Neural cell (in vitro differentiated cells): ENCODE measurements around the gene PTPRD. TPM values are rescaled to one million over a fixed set of nuclear protein-coding genes. Genes with fewer than 3 reads are reported as not detected.

Source experiments
- H2AFZ ChIP-seq: fragments of 200-600, 300-800 bp; sonication (generic), shearing (Covaris generic); 2 replicates; pipeline ENCODE4 v1.6.0; 2014; ENCODE audit warnings: low read depth, mild to moderate bottlenecking, antibody characterized with exemption, low read length, moderate library complexity
- H3F3A ChIP-seq: fragments of 200-600 bp; shearing (Covaris generic); 2 replicates; pipeline ENCODE4 v1.6.1; 2016; ENCODE audit warnings: mild to moderate bottlenecking, moderate library complexity, mixed read lengths, antibody characterized with exemption, low read length; ENCODE audit not compliant: insufficient read depth, poor library complexity, severe bottlenecking
- H3K27ac ChIP-seq: fragments of 200-600, 300-800 bp; sonication (generic), shearing (Covaris generic); 2 replicates; pipeline ENCODE4 v1.5.1; 2014; ENCODE audit warnings: mild to moderate bottlenecking, low read length, moderate library complexity
- H3K27me3 ChIP-seq: fragments of 300-800, 200-600 bp; sonication (generic), shearing (Covaris generic); 2 replicates; pipeline ENCODE4 v1.6.0; 2014; ENCODE audit warnings: mild to moderate bottlenecking, low read depth, low read length, moderate library complexity; ENCODE audit not compliant: insufficient read depth
- H3K36me3 ChIP-seq: fragments of 300-800, 200-600 bp; sonication (generic), shearing (Covaris generic); 2 replicates; pipeline ENCODE4 v1.5.1; 2014; ENCODE audit warnings: mild to moderate bottlenecking, antibody characterized with exemption, low read length, moderate library complexity; ENCODE audit not compliant: insufficient read depth
- H3K4me2 ChIP-seq: fragments of 300-800, 200-600 bp; sonication (generic), shearing (Covaris generic); 2 replicates; pipeline ENCODE4 v1.6.0; 2014; ENCODE audit warnings: mild to moderate bottlenecking, low read length
- H3K4me3 ChIP-seq: fragments of 300-800, 200-600 bp; sonication (generic), shearing (Covaris generic); 2 replicates; pipeline ENCODE4 v1.5.1; 2014; ENCODE audit warnings: mild to moderate bottlenecking, low read length, moderate library complexity
- H3K79me2 ChIP-seq: fragments of 200-600 bp; shearing (Covaris generic); replicated peaks from 2 replicates; pipeline ENCODE4 v1.6.0; 2014; ENCODE audit warnings: mild to moderate bottlenecking, low read length, moderate library complexity; ENCODE audit not compliant: insufficient read depth
- H3K9ac ChIP-seq: fragments of 300-800, 200-600 bp; sonication (generic), shearing (Covaris generic); 2 replicates; pipeline ENCODE4 v1.6.1; 2016; ENCODE audit warnings: mild to moderate bottlenecking, low read length, mixed read lengths
- H3K9me2 ChIP-seq: fragments of 200-600 bp; shearing (Covaris generic); 2 replicates; pipeline ENCODE4 v1.6.1; 2016; ENCODE audit warnings: mild to moderate bottlenecking, low read length, mixed read lengths; ENCODE audit not compliant: insufficient read depth
- H3K9me3 ChIP-seq: fragments of 200-600, 300-800 bp; sonication (generic), shearing (Covaris generic); 2 replicates; pipeline ENCODE4 v1.6.1; 2016; ENCODE audit warnings: mild to moderate bottlenecking, mixed run types, low read length, moderate library complexity, mixed read lengths
- H4K20me1 ChIP-seq: fragments of 200-600 bp; shearing (Covaris generic); 2 replicates; pipeline ENCODE4 v1.6.1; 2016; ENCODE audit warnings: mild to moderate bottlenecking, mixed run types; ENCODE audit not compliant: insufficient read depth
- EP300 ChIP-seq: fragments of 450-650 bp; conservative IDR thresholded peaks from 2 replicates; pipeline ENCODE4 v1.6.1; 2014; ENCODE audit warnings: antibody characterized with exemption, mild to moderate bottlenecking, moderate library complexity; ENCODE audit not compliant: poor library complexity, severe bottlenecking
- EZH2 ChIP-seq: fragments of 200-600, 300-800 bp; shearing (Covaris generic), sonication (generic); IDR thresholded peaks from 2 replicates; pipeline ENCODE4 v1.6.1; 2014; ENCODE audit warnings: antibody characterized with exemption, low read length, borderline replicate concordance, mild to moderate bottlenecking; ENCODE audit not compliant: insufficient read depth, poor library complexity, severe bottlenecking
- MXI1 ChIP-seq: fragments of 450-650 bp; conservative IDR thresholded peaks from 2 replicates; pipeline ENCODE4 v1.6.1; 2014; ENCODE audit warnings: antibody characterized with exemption, mild to moderate bottlenecking; ENCODE audit not compliant: poor library complexity, severe bottlenecking
- POLR2AphosphoS5 ChIP-seq: IDR thresholded peaks from 2 replicates; pipeline ENCODE4 v1.6.1; 2012
- RAD21 ChIP-seq: fragments of 450-650 bp; conservative IDR thresholded peaks from 2 replicates; pipeline ENCODE4 v1.6.1; 2014; ENCODE audit warnings: antibody characterized with exemption, mild to moderate bottlenecking, moderate library complexity
- SMC3 ChIP-seq: fragments of 450-650 bp; conservative IDR thresholded peaks from 2 replicates; pipeline ENCODE4 v1.6.1; 2014; ENCODE audit warnings: antibody characterized with exemption, mild to moderate bottlenecking, moderate library complexity; ENCODE audit not compliant: poor library complexity
- TAF1 ChIP-seq: IDR thresholded peaks from 2 replicates; pipeline ENCODE4 v1.6.1; 2012; ENCODE audit warnings: low read depth
- polyA plus RNA-seq: library from polyadenylated mRNA; depleted of rRNA; stranded (reverse); fragments of >200 nt; gene quantifications from 2 replicates; pipeline ENCODE4 v1.2.3, GENCODE V29; 2014
- TF ChIP-seq, protein P1 (sequence below): fragments of 450-650 bp; IDR thresholded peaks from 2 replicates; pipeline ENCODE4 v1.5.1; 2014; ENCODE audit warnings: antibody characterized with exemption, mild to moderate bottlenecking, moderate library complexity; ENCODE audit not compliant: poor library complexity, severe bottlenecking
- TF ChIP-seq, protein P2 (sequence below): IDR thresholded peaks from 2 replicates; pipeline ENCODE4 v1.6.1; 2012; ENCODE audit warnings: borderline replicate concordance

Gene PTPRD
- polyA plus RNA-seq, 1 donor from 2014 or later: 143 TPM

DNA sequence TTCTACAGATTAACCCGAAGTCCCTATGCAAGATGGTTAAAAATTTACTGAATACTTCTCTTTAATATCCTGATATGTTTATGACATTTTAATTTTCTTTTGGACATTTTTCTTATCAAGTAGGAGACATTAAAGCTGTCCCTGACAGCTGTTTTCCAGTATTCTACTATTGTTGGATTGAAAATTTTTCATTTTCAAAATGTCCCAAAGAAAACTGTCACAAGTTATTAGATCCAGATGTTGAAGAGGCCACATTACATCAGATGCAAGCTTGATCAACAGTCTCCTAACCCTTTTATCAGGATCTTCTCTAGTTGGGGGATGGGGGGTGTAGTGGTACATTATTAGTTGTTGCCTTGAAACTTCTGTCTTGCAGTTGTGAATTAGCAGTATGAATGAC is 1410.5 kb downstream of the PTPRD start:
- H3K27me3 ChIP-seq: no peaks in the 10 kb centered on the region
- H3K4me2 ChIP-seq: no peak overlapping the region
- no peak overlapping the region for H3K27ac ChIP-seq
- H3K36me3 ChIP-seq: no peaks in the 10 kb centered on the region
- H3K9ac ChIP-seq: no peak overlapping the region
- H3K4me3 ChIP-seq: no peak overlapping the region
- H3K9me3 ChIP-seq: no peaks in the 10 kb centered on the region
- TF ChIP-seq MXI1: no peak
- TF ChIP-seq POLR2AphosphoS5: no peak
- TF ChIP-seq, protein P1, sequence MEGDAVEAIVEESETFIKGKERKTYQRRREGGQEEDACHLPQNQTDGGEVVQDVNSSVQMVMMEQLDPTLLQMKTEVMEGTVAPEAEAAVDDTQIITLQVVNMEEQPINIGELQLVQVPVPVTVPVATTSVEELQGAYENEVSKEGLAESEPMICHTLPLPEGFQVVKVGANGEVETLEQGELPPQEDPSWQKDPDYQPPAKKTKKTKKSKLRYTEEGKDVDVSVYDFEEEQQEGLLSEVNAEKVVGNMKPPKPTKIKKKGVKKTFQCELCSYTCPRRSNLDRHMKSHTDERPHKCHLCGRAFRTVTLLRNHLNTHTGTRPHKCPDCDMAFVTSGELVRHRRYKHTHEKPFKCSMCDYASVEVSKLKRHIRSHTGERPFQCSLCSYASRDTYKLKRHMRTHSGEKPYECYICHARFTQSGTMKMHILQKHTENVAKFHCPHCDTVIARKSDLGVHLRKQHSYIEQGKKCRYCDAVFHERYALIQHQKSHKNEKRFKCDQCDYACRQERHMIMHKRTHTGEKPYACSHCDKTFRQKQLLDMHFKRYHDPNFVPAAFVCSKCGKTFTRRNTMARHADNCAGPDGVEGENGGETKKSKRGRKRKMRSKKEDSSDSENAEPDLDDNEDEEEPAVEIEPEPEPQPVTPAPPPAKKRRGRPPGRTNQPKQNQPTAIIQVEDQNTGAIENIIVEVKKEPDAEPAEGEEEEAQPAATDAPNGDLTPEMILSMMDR: no peak
- TF ChIP-seq, protein P2, sequence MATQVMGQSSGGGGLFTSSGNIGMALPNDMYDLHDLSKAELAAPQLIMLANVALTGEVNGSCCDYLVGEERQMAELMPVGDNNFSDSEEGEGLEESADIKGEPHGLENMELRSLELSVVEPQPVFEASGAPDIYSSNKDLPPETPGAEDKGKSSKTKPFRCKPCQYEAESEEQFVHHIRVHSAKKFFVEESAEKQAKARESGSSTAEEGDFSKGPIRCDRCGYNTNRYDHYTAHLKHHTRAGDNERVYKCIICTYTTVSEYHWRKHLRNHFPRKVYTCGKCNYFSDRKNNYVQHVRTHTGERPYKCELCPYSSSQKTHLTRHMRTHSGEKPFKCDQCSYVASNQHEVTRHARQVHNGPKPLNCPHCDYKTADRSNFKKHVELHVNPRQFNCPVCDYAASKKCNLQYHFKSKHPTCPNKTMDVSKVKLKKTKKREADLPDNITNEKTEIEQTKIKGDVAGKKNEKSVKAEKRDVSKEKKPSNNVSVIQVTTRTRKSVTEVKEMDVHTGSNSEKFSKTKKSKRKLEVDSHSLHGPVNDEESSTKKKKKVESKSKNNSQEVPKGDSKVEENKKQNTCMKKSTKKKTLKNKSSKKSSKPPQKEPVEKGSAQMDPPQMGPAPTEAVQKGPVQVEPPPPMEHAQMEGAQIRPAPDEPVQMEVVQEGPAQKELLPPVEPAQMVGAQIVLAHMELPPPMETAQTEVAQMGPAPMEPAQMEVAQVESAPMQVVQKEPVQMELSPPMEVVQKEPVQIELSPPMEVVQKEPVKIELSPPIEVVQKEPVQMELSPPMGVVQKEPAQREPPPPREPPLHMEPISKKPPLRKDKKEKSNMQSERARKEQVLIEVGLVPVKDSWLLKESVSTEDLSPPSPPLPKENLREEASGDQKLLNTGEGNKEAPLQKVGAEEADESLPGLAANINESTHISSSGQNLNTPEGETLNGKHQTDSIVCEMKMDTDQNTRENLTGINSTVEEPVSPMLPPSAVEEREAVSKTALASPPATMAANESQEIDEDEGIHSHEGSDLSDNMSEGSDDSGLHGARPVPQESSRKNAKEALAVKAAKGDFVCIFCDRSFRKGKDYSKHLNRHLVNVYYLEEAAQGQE: no peak
- no peak for TF ChIP-seq TAF1
- no peak for TF ChIP-seq SMC3
- TF ChIP-seq RAD21: no peak
- no peak for TF ChIP-seq EP300
- no peak for TF ChIP-seq EZH2
- no peaks in the 10 kb centered on the region for H3F3A ChIP-seq
- H4K20me1 ChIP-seq: no peaks in the 10 kb centered on the region
- no peaks in the 10 kb centered on the region for H3K9me2 ChIP-seq
- H3K79me2 ChIP-seq: no peaks in the 10 kb centered on the region
- H2AFZ ChIP-seq: no peak overlapping the region

GRCh38 chr9:9186086-9186485 is 1426.7 kb downstream of the PTPRD start:
- Histone ChIP-seq H3K79me2 (no peaks in the 10 kb centered on the region), H3K9me2 (no peaks in the 10 kb centered on the region), H3K9ac (no peak overlapping the region), H3K4me3 (no peak overlapping the region), H3K27me3 (no peaks in the 10 kb centered on the region), H4K20me1 (no peaks in the 10 kb centered on the region), H3K4me2 (no peak overlapping the region), H3K36me3 (no peaks in the 10 kb centered on the region), H3F3A (no peaks in the 10 kb centered on the region), H3K9me3 (no peaks in the 10 kb centered on the region), H2AFZ (no peak overlapping the region), H3K27ac (no peak overlapping the region)
- no peak for TF ChIP-seq POLR2AphosphoS5
- TF ChIP-seq MXI1: no peak
- TF ChIP-seq RAD21: no peak
- no peak for TF ChIP-seq EZH2
- TF ChIP-seq, protein P2: no peak
- TF ChIP-seq, protein P1: no peak
- no peak for TF ChIP-seq SMC3
- no peak for TF ChIP-seq EP300
- no peak for TF ChIP-seq TAF1
